WTC11 (cell line): ENCODE results near the gene LIN7A. TPM values are rescaled to one million over a fixed set of nuclear protein-coding genes. Genes with fewer than 3 reads are reported as not detected.
A peak's percentile ranks its signal among the peaks of the same experiment; 100 is the strongest.

Experiments used
- ATAC-seq: fragments of 200-7000 bp; cut with Tn5 transposase; 2 replicates; pipeline ENCODE4 v1.10.0; 2021; ENCODE audit warnings: mild to moderate bottlenecking, moderate library complexity
- CTCF ChIA-PET: fragments of 300-600 bp; sonication (Branson Sonifier 250); formaldehyde crosslinking; loops from one replicate; lab custom pipeline; 2021; ENCODE audit warnings: antibody characterized with exemption; lab: Charles Lee
- POLR2A ChIA-PET: fragments of 350-600 bp; sonication (Branson Sonifier 250); formaldehyde crosslinking; loops from one replicate; lab custom pipeline; 2021; ENCODE audit warnings: antibody characterized with exemption; lab: Charles Lee
- DNase-seq: peaks from one replicate; pipeline ENCODE4 v3.0.0; 2021; ENCODE audit warnings: low spot score
- H3K27ac Mint-ChIP-seq: 2 replicates; pipeline ENCODE4 v1.8.0; 2021; ENCODE audit warnings: mixed read lengths
- H3K27me3 Mint-ChIP-seq: 2 replicates; pipeline ENCODE4 v1.8.0; 2021; ENCODE audit warnings: low read depth, mild to moderate bottlenecking, moderate library complexity, mixed read lengths
- H3K36me3 Mint-ChIP-seq: 2 replicates; pipeline ENCODE4 v1.8.0; 2021; ENCODE audit warnings: mixed read lengths
- H3K4me1 Mint-ChIP-seq: 2 replicates; pipeline ENCODE4 v1.8.0; 2022; ENCODE audit warnings: mixed read lengths
- H3K4me3 Mint-ChIP-seq: 2 replicates; pipeline ENCODE4 v1.8.0; 2021; ENCODE audit warnings: mild to moderate bottlenecking, moderate library complexity, mixed read lengths
- H3K9me3 Mint-ChIP-seq: 2 replicates; pipeline ENCODE4 v1.8.0; 2021; ENCODE audit warnings: mixed read lengths
- AFF4 ChIP-seq: sonication (generic); formaldehyde crosslinking; IDR thresholded peaks from 2 replicates; pipeline ENCODE4 v1.8.1; 2023; ENCODE audit warnings: mild to moderate bottlenecking, missing genetic modification reagents, borderline replicate concordance
- CDX4 ChIP-seq: fragments of 250-450 bp; sonication (Bioruptor Pico); IDR thresholded peaks from 2 replicates; pipeline ENCODE4 v1.9.0; 2021; ENCODE audit warnings: moderate library complexity, mild to moderate bottlenecking, inconsistent platforms, borderline replicate concordance
- ETV6 ChIP-seq: sonication (generic); formaldehyde crosslinking; IDR thresholded peaks from 2 replicates; pipeline ENCODE4 v1.8.1; 2022; ENCODE audit warnings: mild to moderate bottlenecking, missing genetic modification reagents
- FOXP1 ChIP-seq: sonication (generic); formaldehyde crosslinking; IDR thresholded peaks from 2 replicates; pipeline ENCODE4 v1.8.0; 2022; ENCODE audit warnings: missing genetic modification reagents, mild to moderate bottlenecking, moderate library complexity, borderline replicate concordance
- JAZF1 ChIP-seq: fragments of 250-450 bp; sonication (Bioruptor Pico); IDR thresholded peaks from 2 replicates; pipeline ENCODE4 v1.9.0; 2021; ENCODE audit warnings: moderate library complexity, mild to moderate bottlenecking, inconsistent platforms
- JUN ChIP-seq: sonication (generic); formaldehyde crosslinking; IDR thresholded peaks from 2 replicates; pipeline ENCODE4 v1.8.0; 2023; ENCODE audit warnings: mild to moderate bottlenecking, missing genetic modification reagents
- KAT7 ChIP-seq: sonication (generic); formaldehyde crosslinking; IDR thresholded peaks from 2 replicates; pipeline ENCODE4 v1.8.1; 2023; ENCODE audit warnings: missing genetic modification reagents, mild to moderate bottlenecking, borderline replicate concordance
- MLX ChIP-seq: sonication (generic); formaldehyde crosslinking; IDR thresholded peaks from 2 replicates; pipeline ENCODE4 v1.8.1; 2023; ENCODE audit warnings: mild to moderate bottlenecking, missing genetic modification reagents, moderate library complexity
- MYBL2 ChIP-seq: sonication (generic); formaldehyde crosslinking; IDR thresholded peaks from 2 replicates; pipeline ENCODE4 v1.8.1; 2023; ENCODE audit warnings: mild to moderate bottlenecking, moderate library complexity, missing genetic modification reagents
- NR2C2 ChIP-seq: sonication (generic); formaldehyde crosslinking; IDR thresholded peaks from 2 replicates; pipeline ENCODE4 v1.8.0; 2022; ENCODE audit warnings: mild to moderate bottlenecking, missing genetic modification reagents
- RELA ChIP-seq: sonication (generic); formaldehyde crosslinking; IDR thresholded peaks from 2 replicates; pipeline ENCODE4 v1.8.1; 2022; ENCODE audit warnings: missing genetic modification reagents, mild to moderate bottlenecking, borderline replicate concordance
- RORB ChIP-seq: fragments of 250-450 bp; sonication (Bioruptor Pico); IDR thresholded peaks from 2 replicates; pipeline ENCODE4 v1.9.0; 2021; ENCODE audit warnings: mild to moderate bottlenecking
- SMAD4 ChIP-seq: sonication (generic); formaldehyde crosslinking; IDR thresholded peaks from 2 replicates; pipeline ENCODE4 v1.8.0; 2022; ENCODE audit warnings: mild to moderate bottlenecking, missing genetic modification reagents
- TEAD1 ChIP-seq: sonication (generic); formaldehyde crosslinking; IDR thresholded peaks from 2 replicates; pipeline ENCODE4 v1.8.0; 2022; ENCODE audit warnings: mild to moderate bottlenecking, missing genetic modification reagents
- ZBTB21 ChIP-seq: sonication (generic); formaldehyde crosslinking; IDR thresholded peaks from 2 replicates; pipeline ENCODE4 v1.8.1; 2023; ENCODE audit warnings: mild to moderate bottlenecking, missing genetic modification reagents, borderline replicate concordance
- ZNF263 ChIP-seq: sonication (generic); formaldehyde crosslinking; IDR thresholded peaks from 2 replicates; pipeline ENCODE4 v1.8.1; 2022; ENCODE audit warnings: low read depth, mild to moderate bottlenecking, moderate library complexity, missing genetic modification reagents
- ZNF416 ChIP-seq: fragments of 250-450 bp; sonication (Bioruptor Pico); IDR thresholded peaks from 2 replicates; pipeline ENCODE4 v1.9.0; 2021; ENCODE audit warnings: mild to moderate bottlenecking, inconsistent platforms
- ZNF512 ChIP-seq: sonication (generic); formaldehyde crosslinking; IDR thresholded peaks from 2 replicates; pipeline ENCODE4 v1.8.1; 2022; ENCODE audit warnings: missing genetic modification reagents, borderline replicate concordance
- total RNA-seq: library from RNA; stranded (reverse); gene quantifications from 3 replicates; pipeline ENCODE4 v1.2.3, GENCODE V29; 2021
- TF ChIP-seq, protein P1 (sequence below): sonication (generic); formaldehyde crosslinking; IDR thresholded peaks from 2 replicates; pipeline ENCODE4 v1.8.1; 2022; ENCODE audit warnings: low read depth, mild to moderate bottlenecking, moderate library complexity, missing genetic modification reagents, borderline replicate concordance
- TF ChIP-seq, protein P2 (sequence below): sonication (generic); formaldehyde crosslinking; IDR thresholded peaks from 2 replicates; pipeline ENCODE4 v1.8.1; 2022; ENCODE audit warnings: mild to moderate bottlenecking, moderate library complexity, missing genetic modification reagents
- TF ChIP-seq, protein P3 (sequence below): sonication (generic); formaldehyde crosslinking; IDR thresholded peaks from 2 replicates; pipeline ENCODE4 v1.8.0; 2022; ENCODE audit warnings: mild to moderate bottlenecking, missing genetic modification reagents
- TF ChIP-seq, protein P4 (sequence below): sonication (generic); formaldehyde crosslinking; IDR thresholded peaks from 2 replicates; pipeline ENCODE4 v1.8.1; 2023; ENCODE audit warnings: mild to moderate bottlenecking, missing genetic modification reagents
- TF ChIP-seq, protein P5 (sequence below): sonication (generic); formaldehyde crosslinking; IDR thresholded peaks from 2 replicates; pipeline ENCODE4 v1.8.1; 2023; ENCODE audit warnings: mild to moderate bottlenecking, missing genetic modification reagents, moderate library complexity

The LIN7A gene
- total RNA-seq, 1 experiment from 2014 or later = 8.5 TPM

DNA sequence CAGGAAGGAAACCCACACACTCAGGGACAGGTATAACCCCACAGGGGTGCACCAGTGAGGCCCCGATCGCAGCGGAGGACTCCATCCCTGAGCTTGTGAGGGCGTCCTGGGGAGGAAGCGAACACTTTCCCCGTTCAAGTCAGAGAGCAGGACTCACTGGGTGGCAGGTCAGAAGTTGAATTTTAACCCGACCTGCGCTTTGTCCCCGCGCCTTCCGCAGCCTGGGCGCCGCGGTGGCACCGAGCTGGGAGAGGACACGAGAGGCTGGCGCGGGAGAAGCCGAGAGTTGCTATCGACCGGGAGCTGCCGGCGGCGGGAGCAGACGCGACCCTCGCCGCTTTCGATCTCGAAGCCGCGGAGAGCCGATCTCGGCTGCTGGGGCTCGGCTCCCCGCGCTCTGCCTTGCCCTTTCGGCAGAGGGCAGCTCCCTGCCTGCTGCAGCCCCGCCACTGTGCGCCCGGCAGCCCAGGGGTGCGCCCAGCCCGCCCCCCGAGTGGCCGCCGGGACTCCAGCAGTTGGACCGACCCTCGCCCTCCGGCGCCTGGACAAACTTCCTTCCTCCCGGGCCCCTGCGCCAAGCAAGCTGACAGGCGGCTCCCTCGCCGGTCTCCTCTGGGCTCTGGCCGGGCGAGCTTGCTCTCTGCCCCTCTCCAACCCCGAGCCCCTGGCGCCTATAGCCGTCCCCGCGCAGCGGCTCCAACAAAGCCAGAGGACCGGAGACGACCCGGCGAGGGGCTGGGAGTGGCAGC is 918 bp downstream of the LIN7A start:
- Mint-ChIP-seq H3K27me3 (peaks cover 18% of the 10 kb centered on the region), H3K36me3 (no peaks in the 10 kb centered on the region), H3K9me3 (no peaks in the 10 kb centered on the region), H3K4me1 (peaks cover 52% of the 10 kb centered on the region), H3K27ac (peak overlapping the region; percentile 68), H3K4me3 (peak overlapping the region; percentile 96)
- CTCF ChIA-PET = interaction anchor here (0.8 to 2.3 kb wide), 4 partner anchors 10 to 321 kb away, joined by 4 to 9 read pairs (median 6); no protein-coding TSS in a partner anchor
- ATAC-seq (peak; percentile 68), DNase-seq (peak; percentile 79)
- POLR2A ChIA-PET = interaction anchor here (0.8 to 1.2 kb wide), 2 partner anchors 13 to 161 kb away, joined by 3 to 4 read pairs; no protein-coding TSS in a partner anchor
- TF ChIP-seq AFF4 (CRISPR knock-in tag) (peak; percentile 20; the same call in 1 of the 2 replicates), RELA (peak; percentile 62; the same call in 1 of the 2 replicates), ZNF416 (CRISPR knock-in tag) (0 out of 2 replicates have a peak, but pooled peaks have one; percentile 29), CDX4 (CRISPR knock-in tag) (no peak), JAZF1 (no peak), TEAD1 (no peak), ZBTB21 (CRISPR knock-in tag) (peak; percentile 42; the same call in 1 of the 2 replicates), KAT7 (peak; percentile 84), JUN (CRISPR knock-in tag) (no peak), MYBL2 (no peak), SMAD4 (no peak), RORB (CRISPR knock-in tag) (no peak), ETV6 (CRISPR knock-in tag) (0 out of 2 replicates have a peak, but pooled peaks have one; percentile 39), NR2C2 (CRISPR knock-in tag) (no peak), ZNF263 (CRISPR knock-in tag) (no peak), ZNF512 (CRISPR knock-in tag) (0 out of 2 replicates have a peak, but pooled peaks have one; percentile 20), MLX (CRISPR knock-in tag) (no peak), FOXP1 (CRISPR knock-in tag) (peak; percentile 68; the same call in 1 of the 2 replicates)
- TF ChIP-seq, protein P1, sequence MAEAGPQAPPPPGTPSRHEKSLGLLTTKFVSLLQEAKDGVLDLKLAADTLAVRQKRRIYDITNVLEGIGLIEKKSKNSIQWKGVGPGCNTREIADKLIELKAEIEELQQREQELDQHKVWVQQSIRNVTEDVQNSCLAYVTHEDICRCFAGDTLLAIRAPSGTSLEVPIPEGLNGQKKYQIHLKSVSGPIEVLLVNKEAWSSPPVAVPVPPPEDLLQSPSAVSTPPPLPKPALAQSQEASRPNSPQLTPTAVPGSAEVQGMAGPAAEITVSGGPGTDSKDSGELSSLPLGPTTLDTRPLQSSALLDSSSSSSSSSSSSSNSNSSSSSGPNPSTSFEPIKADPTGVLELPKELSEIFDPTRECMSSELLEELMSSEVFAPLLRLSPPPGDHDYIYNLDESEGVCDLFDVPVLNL (CRISPR knock-in tag) = 0 out of 2 replicates have a peak, but pooled peaks have one; percentile 37
- TF ChIP-seq, protein P2, sequence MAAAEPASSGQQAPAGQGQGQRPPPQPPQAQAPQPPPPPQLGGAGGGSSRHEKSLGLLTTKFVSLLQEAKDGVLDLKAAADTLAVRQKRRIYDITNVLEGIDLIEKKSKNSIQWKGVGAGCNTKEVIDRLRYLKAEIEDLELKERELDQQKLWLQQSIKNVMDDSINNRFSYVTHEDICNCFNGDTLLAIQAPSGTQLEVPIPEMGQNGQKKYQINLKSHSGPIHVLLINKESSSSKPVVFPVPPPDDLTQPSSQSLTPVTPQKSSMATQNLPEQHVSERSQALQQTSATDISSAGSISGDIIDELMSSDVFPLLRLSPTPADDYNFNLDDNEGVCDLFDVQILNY = no peak
- TF ChIP-seq, protein P3, sequence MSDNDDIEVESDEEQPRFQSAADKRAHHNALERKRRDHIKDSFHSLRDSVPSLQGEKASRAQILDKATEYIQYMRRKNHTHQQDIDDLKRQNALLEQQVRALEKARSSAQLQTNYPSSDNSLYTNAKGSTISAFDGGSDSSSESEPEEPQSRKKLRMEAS = peak; percentile 10; the same call in 1 of the 2 replicates
- TF ChIP-seq, protein P4, sequence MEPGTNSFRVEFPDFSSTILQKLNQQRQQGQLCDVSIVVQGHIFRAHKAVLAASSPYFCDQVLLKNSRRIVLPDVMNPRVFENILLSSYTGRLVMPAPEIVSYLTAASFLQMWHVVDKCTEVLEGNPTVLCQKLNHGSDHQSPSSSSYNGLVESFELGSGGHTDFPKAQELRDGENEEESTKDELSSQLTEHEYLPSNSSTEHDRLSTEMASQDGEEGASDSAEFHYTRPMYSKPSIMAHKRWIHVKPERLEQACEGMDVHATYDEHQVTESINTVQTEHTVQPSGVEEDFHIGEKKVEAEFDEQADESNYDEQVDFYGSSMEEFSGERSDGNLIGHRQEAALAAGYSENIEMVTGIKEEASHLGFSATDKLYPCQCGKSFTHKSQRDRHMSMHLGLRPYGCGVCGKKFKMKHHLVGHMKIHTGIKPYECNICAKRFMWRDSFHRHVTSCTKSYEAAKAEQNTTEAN (CRISPR knock-in tag) = 0 out of 2 replicates have a peak, but pooled peaks have one; percentile 53
- TF ChIP-seq, protein P5, sequence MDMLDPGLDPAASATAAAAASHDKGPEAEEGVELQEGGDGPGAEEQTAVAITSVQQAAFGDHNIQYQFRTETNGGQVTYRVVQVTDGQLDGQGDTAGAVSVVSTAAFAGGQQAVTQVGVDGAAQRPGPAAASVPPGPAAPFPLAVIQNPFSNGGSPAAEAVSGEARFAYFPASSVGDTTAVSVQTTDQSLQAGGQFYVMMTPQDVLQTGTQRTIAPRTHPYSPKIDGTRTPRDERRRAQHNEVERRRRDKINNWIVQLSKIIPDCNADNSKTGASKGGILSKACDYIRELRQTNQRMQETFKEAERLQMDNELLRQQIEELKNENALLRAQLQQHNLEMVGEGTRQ (CRISPR knock-in tag) = 0 out of 2 replicates have a peak, but pooled peaks have one; percentile 3
